Stromal cell of bone marrow (primary cell): ENCODE measurements around the gene SENP5.

ENCODE experiments used
- DNase-seq: peaks from one replicate; pipeline ENCODE4 v3.0.0-alpha.2; 2012; ENCODE audit warnings: low read depth

SENP5 gene

GRCh38 chr3:196889844-196890708, 22.4 kb downstream of the SENP5 start:
- no peak for DNase-seq

GRCh38 chr3:196894557-196895295, 27.0 kb downstream of the SENP5 start:
- no peak for DNase-seq

GRCh38 chr3:196896229-196896628, 28.5 kb downstream of the SENP5 start:
- no peak for DNase-seq

DNA sequence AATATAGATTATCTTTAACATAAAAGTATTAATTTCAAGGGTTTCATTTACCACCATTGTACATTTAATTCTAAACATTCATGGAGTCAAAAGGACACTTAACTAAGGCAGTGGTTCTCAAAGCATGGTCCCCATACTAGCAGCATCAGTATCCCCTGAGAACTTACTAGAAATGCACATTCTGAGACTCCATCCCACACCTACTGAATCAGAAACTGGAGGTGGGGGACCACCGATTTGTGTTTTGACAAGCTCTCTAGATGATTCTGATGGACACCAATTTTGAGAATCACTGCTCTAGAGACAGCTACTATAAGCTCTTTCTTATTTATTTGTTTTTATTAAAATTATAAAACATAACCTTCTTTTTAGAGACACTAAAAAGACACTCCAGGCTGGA, 34.0 kb downstream of the SENP5 start:
- no peak for DNase-seq

DNA sequence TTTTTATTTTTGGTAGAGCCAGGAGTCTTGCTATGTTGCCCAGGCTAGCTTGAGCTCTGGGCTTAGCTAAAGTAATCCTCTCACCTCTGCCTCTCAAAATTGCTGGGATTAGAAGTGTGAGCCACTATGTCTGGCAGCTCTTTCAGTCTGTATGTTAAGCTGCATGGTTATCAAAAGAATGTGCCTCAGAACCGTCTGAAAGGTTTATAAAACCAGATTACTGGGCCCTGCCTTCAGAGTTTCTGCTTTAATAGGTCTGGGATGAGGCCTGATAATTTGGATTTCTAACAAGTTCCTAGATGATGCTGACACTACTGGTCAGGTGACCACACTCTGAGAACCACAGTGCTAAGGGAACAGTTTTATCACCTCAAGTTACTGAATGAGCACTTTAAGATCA, 34.6 kb downstream of the SENP5 start:
- DNase-seq: no peak

- DNase-seq: no peak
These were observed 36.0 kb downstream of the SENP5 start for GRCh38 chr3:196903740-196904139.

DNA sequence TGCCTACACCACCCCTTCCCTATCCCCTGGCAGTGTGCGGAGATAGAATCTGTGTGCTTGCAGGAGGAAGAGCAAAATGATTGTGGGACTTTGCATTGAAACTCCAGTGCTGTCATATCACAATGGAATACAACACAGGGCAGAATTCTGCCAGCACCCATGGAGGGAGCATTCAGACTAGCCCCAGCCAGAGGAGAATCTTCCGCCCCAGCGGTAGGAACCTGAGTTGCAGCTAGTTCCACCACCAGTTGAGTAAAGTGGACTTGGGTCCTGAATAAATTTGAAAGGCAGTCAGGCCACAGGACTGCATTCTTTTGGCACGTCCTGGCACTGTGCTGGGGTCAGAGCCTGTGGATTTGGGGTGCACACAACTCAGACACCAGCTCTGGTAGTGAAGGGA, 47.1 kb downstream of the SENP5 start:
- no peak for DNase-seq

DNA sequence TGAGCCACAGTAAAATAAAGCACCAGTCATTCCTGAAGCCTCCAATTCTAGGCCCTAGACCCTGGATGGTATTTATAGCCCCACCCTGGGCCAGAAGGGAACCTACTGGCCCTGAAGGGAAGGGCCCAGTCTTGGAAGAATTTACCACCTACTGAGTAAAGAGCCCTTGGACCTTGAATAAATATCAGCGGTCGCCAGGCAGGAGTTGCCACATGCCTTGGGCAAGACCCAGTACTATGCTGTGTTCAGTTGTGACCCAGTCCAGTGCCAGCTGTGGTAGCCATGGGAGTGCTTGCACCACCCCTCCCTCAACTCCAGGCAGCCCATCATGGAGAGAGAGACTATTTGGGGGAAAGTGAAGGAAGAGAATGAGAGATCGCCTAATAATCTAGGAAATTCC, 47.7 kb downstream of the SENP5 start:
- DNase-seq: no peak

DNA sequence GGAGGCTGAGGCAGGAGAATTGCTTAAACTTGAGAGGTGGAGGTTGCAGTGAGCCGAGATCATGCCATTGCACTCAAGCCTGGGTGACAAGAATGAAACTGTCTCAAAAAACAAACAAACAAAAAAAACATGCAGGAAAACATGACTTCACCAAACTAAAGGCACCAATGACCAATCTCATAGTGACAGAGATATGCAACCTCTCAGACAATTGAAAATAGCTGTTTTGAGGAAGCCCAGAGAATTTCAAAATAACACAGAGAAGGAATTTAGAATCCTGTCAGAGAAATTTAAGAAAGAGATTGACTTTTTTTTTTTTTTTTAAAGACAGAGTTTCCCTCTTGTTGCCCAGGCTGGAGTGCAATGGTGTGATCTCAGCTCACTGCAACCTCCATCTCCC, 48.5 kb downstream of the SENP5 start:
- no peak for DNase-seq

DNA sequence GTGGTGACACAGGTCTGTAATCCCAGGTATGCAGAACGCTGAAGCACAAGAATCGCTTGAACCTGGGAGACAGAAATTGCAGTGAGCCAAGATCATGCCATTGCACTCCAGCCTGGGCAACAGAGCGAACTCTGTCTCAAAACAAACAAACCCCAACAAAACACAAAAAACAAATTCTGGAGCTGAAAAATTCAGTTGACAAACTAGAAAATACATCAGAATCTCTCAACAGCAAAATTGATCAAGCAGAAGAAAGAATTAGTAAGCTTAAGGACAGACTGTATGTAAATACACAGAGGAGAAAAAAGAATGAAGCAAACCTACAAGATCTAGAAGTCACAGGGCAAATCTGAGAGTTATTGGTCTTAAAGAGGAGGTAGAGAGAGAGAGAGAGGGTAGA, 49.3 kb downstream of the SENP5 start:
- no peak for DNase-seq

DNA sequence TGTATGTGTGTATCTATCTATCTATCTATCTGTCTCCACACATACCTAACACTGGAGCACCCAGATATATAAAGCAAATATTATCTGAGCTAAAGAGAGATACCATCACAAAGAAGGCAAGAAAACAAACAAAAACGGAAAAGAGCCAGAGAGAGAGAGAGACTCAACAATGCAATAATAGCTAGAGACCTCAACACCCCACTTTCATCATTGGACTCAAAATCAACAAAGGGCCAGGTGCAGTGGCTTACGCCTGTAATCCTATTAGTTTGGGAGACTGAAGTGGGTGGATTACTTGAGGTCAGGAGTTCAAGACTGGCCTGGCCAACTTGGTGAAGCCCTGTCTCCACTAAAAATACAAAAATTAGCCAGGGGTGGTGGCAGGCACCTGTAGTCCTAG, 51.2 kb downstream of the SENP5 start:
- DNase-seq: no peak

DNA sequence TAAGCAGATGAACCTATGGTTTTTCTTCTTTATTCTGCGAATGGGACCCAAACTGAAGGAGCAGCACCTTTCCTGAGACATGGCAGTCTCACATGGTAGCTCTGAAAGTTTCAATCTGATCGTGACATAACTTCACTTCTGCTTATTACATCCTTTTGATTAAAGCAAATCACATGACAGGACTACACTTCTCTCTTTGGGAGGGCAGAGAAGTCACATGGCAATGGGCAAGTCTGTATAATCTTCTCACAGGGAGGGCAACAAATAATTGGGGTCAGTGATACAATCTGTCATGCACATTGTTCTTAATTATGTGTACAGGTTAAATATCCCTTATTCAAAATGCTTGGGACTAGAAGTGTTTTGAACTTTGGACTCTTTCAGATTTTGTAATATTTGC, 53.0 kb downstream of the SENP5 start:
- no peak for DNase-seq

GRCh38 chr3:196927571-196928453, 60.1 kb downstream of the SENP5 start:
- DNase-seq: no peak

DNA sequence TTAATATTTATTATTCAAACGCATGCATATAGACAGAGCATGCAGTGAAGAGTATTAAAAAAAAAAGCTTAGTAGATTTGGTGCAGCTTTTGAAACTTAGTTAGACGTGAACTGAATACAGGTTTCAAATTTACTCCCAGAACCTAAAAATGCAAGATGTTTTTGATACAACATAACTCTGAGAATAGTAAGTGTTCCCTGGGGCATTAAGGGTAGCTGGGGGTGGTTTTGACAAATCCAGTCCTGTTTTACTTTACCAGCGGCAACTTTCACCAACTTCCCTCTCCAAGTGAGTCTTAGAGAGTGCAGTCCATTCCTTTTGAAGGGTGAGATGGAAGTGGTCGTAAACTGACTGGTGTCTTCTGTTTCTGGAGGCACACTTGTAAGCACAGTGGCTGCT, 63.4 kb downstream of the SENP5 start:
- no peak for DNase-seq

DNA sequence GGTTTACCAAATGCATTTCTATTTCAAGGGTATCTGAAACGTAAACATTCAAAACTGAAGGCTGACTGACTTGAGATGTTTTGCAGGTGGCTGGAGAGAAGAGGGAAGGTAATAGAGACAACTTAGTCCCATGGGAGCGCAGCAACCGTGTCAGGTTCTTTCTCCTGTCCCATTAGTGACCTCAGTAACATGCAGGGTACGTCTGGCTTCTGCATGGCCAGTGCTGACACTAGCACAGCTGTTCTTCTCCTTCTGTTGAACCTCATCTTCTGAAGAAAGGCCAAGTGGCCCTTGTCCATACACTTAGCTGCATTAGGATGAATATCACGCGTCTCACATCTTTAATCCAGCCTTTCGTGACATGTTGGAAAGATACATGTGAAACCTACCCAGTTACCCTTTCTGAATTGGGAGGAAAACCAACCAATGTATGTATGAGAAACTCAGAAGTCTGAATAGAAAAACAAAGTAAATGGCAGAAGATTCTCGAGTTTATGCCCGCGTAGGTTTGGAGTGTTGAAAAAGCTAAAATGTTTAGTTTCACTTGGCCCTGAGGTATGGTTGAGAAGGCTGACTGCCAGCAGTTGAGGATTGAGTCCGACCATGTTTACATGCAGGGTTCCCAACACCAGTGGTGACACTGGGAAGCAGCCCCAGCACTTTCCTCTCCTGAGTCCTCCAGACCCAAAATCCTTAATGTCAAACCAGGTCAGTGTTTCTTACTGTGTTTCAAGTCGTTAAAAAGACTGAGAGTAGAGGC, 64.3 kb downstream of the SENP5 start:
- DNase-seq: no peak

- no peak for DNase-seq
These were observed 64.9 kb downstream of the SENP5 start for GRCh38 chr3:196932600-196932999.

DNA sequence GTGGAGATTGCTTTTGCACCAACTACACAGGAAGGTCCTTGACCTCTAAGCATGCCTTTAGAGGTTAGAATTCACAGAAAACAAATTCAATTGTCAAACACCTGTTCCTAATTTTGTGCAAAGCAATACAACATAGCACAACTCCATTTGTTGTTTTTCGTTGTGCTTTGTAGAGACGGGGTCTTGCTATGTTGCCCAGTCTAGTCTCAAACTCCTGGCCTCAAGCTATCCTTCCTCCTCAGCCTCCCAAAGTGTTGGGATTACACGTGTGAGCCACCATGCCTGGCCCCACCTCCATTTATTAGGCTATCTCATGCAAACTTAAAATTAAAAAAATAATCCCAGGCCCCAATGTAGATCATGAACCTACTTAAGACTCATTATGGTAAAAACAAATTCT, 68.6 kb downstream of the SENP5 start:
- DNase-seq: no peak

DNA sequence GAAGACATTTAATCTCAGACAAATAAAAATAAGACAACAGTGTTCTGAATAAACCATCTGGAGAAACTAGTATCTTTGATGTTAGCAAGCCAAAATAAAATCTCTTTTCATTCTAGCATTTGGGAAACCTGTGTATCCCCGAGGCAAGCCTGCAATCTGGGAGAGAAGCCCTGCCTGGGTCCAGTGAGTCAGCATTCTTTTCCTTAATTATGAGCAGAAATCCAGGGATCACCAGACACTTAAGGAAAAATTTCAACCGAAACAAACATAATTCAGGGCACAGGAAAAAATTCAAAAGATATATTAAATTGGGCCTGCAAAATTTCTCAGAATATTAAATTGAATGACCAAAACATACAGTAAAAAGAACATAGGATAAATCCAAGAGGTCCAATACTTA, 70.4 kb downstream of the SENP5 start:
- DNase-seq: no peak

DNA sequence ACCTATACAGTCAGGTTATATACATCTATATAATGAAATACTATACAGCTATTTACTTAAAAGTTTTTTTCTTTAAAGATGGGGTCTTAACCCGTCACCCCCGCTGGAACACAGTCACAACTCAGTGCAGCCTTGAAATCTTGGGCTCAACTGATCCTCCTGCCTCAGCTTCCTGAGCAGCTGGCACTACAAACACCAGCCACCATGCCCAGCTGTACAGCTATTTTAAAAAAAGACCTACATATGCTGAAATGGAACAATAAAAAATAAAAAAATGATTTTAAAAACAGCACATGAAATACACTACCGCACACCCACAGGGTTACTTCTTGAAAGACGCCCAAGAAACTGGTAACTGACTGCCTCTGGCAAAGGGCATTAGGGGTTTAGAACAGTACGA, 70.9 kb downstream of the SENP5 start:
- no peak for DNase-seq

GRCh38 chr3:196941729-196942225, 74.1 kb downstream of the SENP5 start:
- DNase-seq: peak; percentile 15

- DNase-seq: peak; percentile 95
These were observed 74.7 kb downstream of the SENP5 start, which contains the start of gene NCBP2 for GRCh38 chr3:196942226-196942914. NCBP2 (minus strand) TSS chr3:196942528; CDS start chr3:196942503, 25 bp downstream.
